ENCODE measurements around the gene SIM1.

The SIM1 gene

GRCh38 chr6:100491952-100492670 is 27.4 kb upstream of the SIM1 start:
- Histone ChIP-seq H2BK12ac (ENCODE audit: low read length in 2 of 2) (no peak overlapping the region), H3K18ac (ENCODE audit: low read depth in 1 of 2, low read length in 2 of 2) (no peak overlapping the region)

GRCh38 chr6:100490065-100490464 is 25.3 kb upstream of the SIM1 start:
- Histone ChIP-seq H3K23ac (ENCODE audit: low read length in 2 of 2) (no peak overlapping the region), H3K79me1 (replicated peaks; ENCODE audit: low read length, poor library complexity, severe bottlenecking) (no peaks in the 10 kb centered on the region), H3K27ac (ENCODE audit: low read length, poor library complexity, severe bottlenecking) (no peak overlapping the region), H2AK5ac (ENCODE audit: low read length, severe bottlenecking) (no peak overlapping the region), H2BK5ac (ENCODE audit: low read depth, low read length, poor library complexity, severe bottlenecking) (no peak overlapping the region), H3K14ac (ENCODE audit: low read length in 2 of 2) (no peak overlapping the region), H3K4me1 (ENCODE audit: control insufficient read depth, insufficient read depth, low read depth, low read length) (peaks cover 2% of the 10 kb centered on the region), H2BK15ac (ENCODE audit: low read depth, poor library complexity, severe bottlenecking) (no peak overlapping the region), H4K91ac (ENCODE audit: low read length) (no peak overlapping the region), H3K4ac (ENCODE audit: low read depth in 1 of 2, low read length in 2 of 2) (no peak overlapping the region), H4K8ac (ENCODE audit: low read length) (no peak overlapping the region), H3K9ac (ENCODE audit: low read length) (no peak overlapping the region), H3K9me3 (ENCODE audit: control insufficient read depth, low read length) (no peaks in the 10 kb centered on the region), H3K4me2 (ENCODE audit: low read length, poor library complexity, severe bottlenecking) (no peak overlapping the region), H2BK120ac (ENCODE audit: low read depth, low read length) (no peak overlapping the region), H3K4me3 (ENCODE audit: insufficient read depth in 1 of 2, low read depth in 1 of 2, low read length in 2 of 2) (no peak overlapping the region), H3K18ac (ENCODE audit: low read depth in 1 of 2, low read length in 2 of 2) (no peak overlapping the region), H2BK12ac (ENCODE audit: low read length in 2 of 2) (no peak overlapping the region), H3K36me3 (ENCODE audit: control insufficient read depth in 1 of 2, insufficient read depth in 2 of 2, low read depth in 1 of 2, low read length in 2 of 2) (no peaks in the 10 kb centered on the region), H2AFZ (ENCODE audit: low read depth, low read length) (no peak overlapping the region), H3K27me3 (ENCODE audit: control insufficient read depth in 1 of 2, insufficient read depth in 1 of 2, low read length in 2 of 2) (no peaks in the 10 kb centered on the region)
- no peak for DNase-seq
- WGBS = 94% methylated on average over 2 of the region's 2 CpGs

More at GRCh38 chr6:100491952-100492670, 27.4 kb upstream of the SIM1 start:
- Histone ChIP-seq H3K36me3 (ENCODE audit: control insufficient read depth in 1 of 2, insufficient read depth in 2 of 2, low read depth in 1 of 2, low read length in 2 of 2) (no peaks in the 10 kb centered on the region), H2BK120ac (ENCODE audit: low read depth, low read length) (no peak overlapping the region), H3K27ac (ENCODE audit: low read length, poor library complexity, severe bottlenecking) (no peak overlapping the region), H3K4ac (ENCODE audit: low read depth in 1 of 2, low read length in 2 of 2) (no peak overlapping the region), H3K9me3 (ENCODE audit: control insufficient read depth, low read length) (peaks cover 7% of the 10 kb centered on the region), H2AFZ (ENCODE audit: low read depth, low read length) (no peak overlapping the region), H4K8ac (ENCODE audit: low read length) (no peak overlapping the region), H3K4me1 (ENCODE audit: control insufficient read depth, insufficient read depth, low read depth, low read length) (peaks cover 2% of the 10 kb centered on the region), H2AK5ac (ENCODE audit: low read length, severe bottlenecking) (no peak overlapping the region), H4K91ac (ENCODE audit: low read length) (no peak overlapping the region), H3K4me2 (ENCODE audit: low read length, poor library complexity, severe bottlenecking) (no peak overlapping the region), H3K27me3 (ENCODE audit: control insufficient read depth in 1 of 2, insufficient read depth in 1 of 2, low read length in 2 of 2) (no peaks in the 10 kb centered on the region), H3K4me3 (ENCODE audit: insufficient read depth in 1 of 2, low read depth in 1 of 2, low read length in 2 of 2) (no peak overlapping the region), H3K23ac (ENCODE audit: low read length in 2 of 2) (no peak overlapping the region), H3K9ac (ENCODE audit: low read length) (no peak overlapping the region), H3K14ac (ENCODE audit: low read length in 2 of 2) (no peak overlapping the region), H2BK5ac (ENCODE audit: low read depth, low read length, poor library complexity, severe bottlenecking) (no peak overlapping the region), H2BK15ac (ENCODE audit: low read depth, poor library complexity, severe bottlenecking) (no peak overlapping the region), H3K79me1 (replicated peaks; ENCODE audit: low read length, poor library complexity, severe bottlenecking) (no peaks in the 10 kb centered on the region)
- 69% methylated on average over 13 of the region's 13 CpGs for WGBS
- no peak for DNase-seq

GRCh38 chr6:100488244-100488643 is 23.5 kb upstream of the SIM1 start:
- Histone ChIP-seq H3K4me2 (ENCODE audit: low read length, poor library complexity, severe bottlenecking) (no peak overlapping the region), H3K4ac (ENCODE audit: low read depth in 1 of 2, low read length in 2 of 2) (no peak overlapping the region), H4K91ac (ENCODE audit: low read length) (no peak overlapping the region), H2BK15ac (ENCODE audit: low read depth, poor library complexity, severe bottlenecking) (no peak overlapping the region), H3K18ac (ENCODE audit: low read depth in 1 of 2, low read length in 2 of 2) (no peak overlapping the region), H3K79me1 (replicated peaks; ENCODE audit: low read length, poor library complexity, severe bottlenecking) (no peaks in the 10 kb centered on the region), H3K14ac (ENCODE audit: low read length in 2 of 2) (no peak overlapping the region), H3K9me3 (ENCODE audit: control insufficient read depth, low read length) (no peaks in the 10 kb centered on the region), H3K27ac (ENCODE audit: low read length, poor library complexity, severe bottlenecking) (no peak overlapping the region), H3K4me1 (ENCODE audit: control insufficient read depth, insufficient read depth, low read depth, low read length) (peaks cover 2% of the 10 kb centered on the region), H2AFZ (ENCODE audit: low read depth, low read length) (no peak overlapping the region), H2BK5ac (ENCODE audit: low read depth, low read length, poor library complexity, severe bottlenecking) (no peak overlapping the region), H2BK12ac (ENCODE audit: low read length in 2 of 2) (no peak overlapping the region), H2AK5ac (ENCODE audit: low read length, severe bottlenecking) (no peak overlapping the region), H3K27me3 (ENCODE audit: control insufficient read depth in 1 of 2, insufficient read depth in 1 of 2, low read length in 2 of 2) (no peaks in the 10 kb centered on the region), H3K36me3 (ENCODE audit: control insufficient read depth in 1 of 2, insufficient read depth in 2 of 2, low read depth in 1 of 2, low read length in 2 of 2) (no peaks in the 10 kb centered on the region), H3K23ac (ENCODE audit: low read length in 2 of 2) (no peak overlapping the region), H4K8ac (ENCODE audit: low read length) (no peak overlapping the region), H2BK120ac (ENCODE audit: low read depth, low read length) (no peak overlapping the region), H3K9ac (ENCODE audit: low read length) (no peak overlapping the region), H3K4me3 (ENCODE audit: insufficient read depth in 1 of 2, low read depth in 1 of 2, low read length in 2 of 2) (no peak overlapping the region)
- no peak for DNase-seq
- WGBS = 84% methylated on average over 5 of the region's 5 CpGs

- Histone ChIP-seq H3K4me3 (ENCODE audit: insufficient read depth in 1 of 2, low read depth in 1 of 2, low read length in 2 of 2) (no peak overlapping the region), H3K27me3 (ENCODE audit: control insufficient read depth in 1 of 2, insufficient read depth in 1 of 2, low read length in 2 of 2) (no peaks in the 10 kb centered on the region), H3K18ac (ENCODE audit: low read depth in 1 of 2, low read length in 2 of 2) (no peak overlapping the region), H3K9me3 (ENCODE audit: control insufficient read depth, low read length) (no peaks in the 10 kb centered on the region), H3K14ac (ENCODE audit: low read length in 2 of 2) (no peak overlapping the region), H3K4ac (ENCODE audit: low read depth in 1 of 2, low read length in 2 of 2) (no peak overlapping the region), H3K9ac (ENCODE audit: low read length) (no peak overlapping the region), H3K4me2 (ENCODE audit: low read length, poor library complexity, severe bottlenecking) (no peak overlapping the region), H3K4me1 (ENCODE audit: control insufficient read depth, insufficient read depth, low read depth, low read length) (no peaks in the 10 kb centered on the region), H3K23ac (ENCODE audit: low read length in 2 of 2) (no peak overlapping the region), H2AK5ac (ENCODE audit: low read length, severe bottlenecking) (no peak overlapping the region), H2BK15ac (ENCODE audit: low read depth, poor library complexity, severe bottlenecking) (peak overlapping the region; percentile 37), H4K8ac (ENCODE audit: low read length) (no peak overlapping the region), H2BK12ac (ENCODE audit: low read length in 2 of 2) (no peak overlapping the region), H3K36me3 (ENCODE audit: control insufficient read depth in 1 of 2, insufficient read depth in 2 of 2, low read depth in 1 of 2, low read length in 2 of 2) (no peaks in the 10 kb centered on the region), H3K27ac (ENCODE audit: low read length, poor library complexity, severe bottlenecking) (no peak overlapping the region), H2AFZ (ENCODE audit: low read depth, low read length) (no peak overlapping the region), H2BK120ac (ENCODE audit: low read depth, low read length) (no peak overlapping the region), H2BK5ac (ENCODE audit: low read depth, low read length, poor library complexity, severe bottlenecking) (no peak overlapping the region), H4K91ac (ENCODE audit: low read length) (no peak overlapping the region), H3K79me1 (replicated peaks; ENCODE audit: low read length, poor library complexity, severe bottlenecking) (no peaks in the 10 kb centered on the region)
- 89% methylated on average over 1 of the region's 2 CpGs for WGBS
- no peak for DNase-seq
Measured at GRCh38 chr6:100487638-100488037, 22.9 kb upstream of the SIM1 start.
